ENCODE results near the gene MAP2K7.

MAP2K7 gene

GRCh38 chr19:7867092-7867844, 36.4 kb upstream of the MAP2K7 start:
- DNase-seq: no peak

- peak in 1 of 2 donors; percentile 20 for DNase-seq
Observed at GRCh38 chr19:7868326-7868670, 35.4 kb upstream of the MAP2K7 start.

DNA sequence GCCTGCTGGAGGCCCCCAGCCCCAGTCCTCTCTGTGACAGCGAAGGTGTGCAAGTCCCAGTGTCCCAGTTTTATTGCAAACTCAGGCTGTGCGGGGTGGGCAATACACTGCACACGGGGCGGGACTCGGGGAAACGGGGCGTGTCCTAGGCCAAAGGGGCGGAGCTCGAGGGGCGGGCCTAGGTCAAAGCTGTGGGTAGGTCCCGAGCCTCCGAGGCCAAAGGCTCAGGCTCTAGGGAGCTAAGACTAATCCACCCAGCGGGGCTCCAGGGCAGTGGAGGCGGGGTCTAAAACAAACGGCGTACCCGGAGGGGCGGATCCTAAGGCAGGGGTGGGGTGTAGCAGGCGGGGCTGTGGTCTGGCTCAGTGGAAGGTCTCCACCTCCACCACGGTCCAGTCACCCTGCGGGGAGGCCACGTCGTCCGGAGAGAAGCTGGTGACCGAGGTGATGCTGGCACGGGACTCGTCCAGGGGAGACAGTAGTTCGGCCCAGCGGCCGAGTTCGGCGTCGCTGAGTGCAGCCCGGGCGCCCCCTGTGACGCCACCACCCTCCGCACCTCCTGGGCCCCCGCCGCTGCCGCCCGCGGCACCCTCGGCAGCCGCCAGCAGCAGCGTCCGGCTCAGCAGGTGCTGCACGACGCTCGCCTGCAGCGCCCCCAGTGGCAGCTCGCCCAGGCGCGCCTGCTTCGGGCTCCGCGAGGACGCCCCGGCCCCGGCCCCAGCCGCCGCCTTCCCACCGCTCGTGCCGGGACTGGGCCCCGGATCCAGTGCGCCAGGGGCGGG, 34.8 kb upstream of the MAP2K7 start:
- peak; percentile 87 to 88 for DNase-seq

- peak; percentile 76 to 87 for DNase-seq
Observed at GRCh38 chr19:7869453-7869909, 34.2 kb upstream of the MAP2K7 start.

DNA sequence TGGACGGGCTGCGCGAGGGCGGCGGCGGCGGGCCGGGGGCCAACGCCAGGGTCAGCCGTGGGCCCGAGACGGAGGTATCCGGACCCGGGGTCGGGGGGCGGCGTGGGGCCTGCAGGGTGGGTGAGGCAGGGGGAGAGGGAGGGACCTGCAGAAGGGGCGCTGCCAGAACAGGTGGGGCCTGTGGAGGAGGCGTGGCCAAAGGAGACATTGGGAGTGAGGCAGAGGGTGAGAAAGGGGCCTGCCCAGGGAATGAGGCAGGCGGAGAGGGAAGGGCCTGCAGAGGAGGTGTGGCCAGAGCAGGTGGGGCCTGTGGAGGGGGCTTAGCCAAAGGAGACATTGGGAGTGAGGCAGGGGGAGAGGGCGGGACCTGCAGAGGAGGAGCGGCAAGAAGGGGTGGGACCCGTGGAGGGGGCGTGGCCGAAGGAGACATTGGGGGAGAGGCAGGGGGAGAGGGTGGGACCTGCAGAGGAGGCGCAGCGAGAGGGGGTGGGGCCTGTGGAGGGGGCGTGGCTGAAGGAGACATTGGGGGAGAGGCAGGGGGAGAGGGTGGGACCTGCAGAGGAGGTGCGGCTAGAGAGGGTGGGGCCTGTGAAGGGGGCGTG, 33.7 kb upstream of the MAP2K7 start:
- peak; percentile 65 to 70 for DNase-seq

- DNase-seq: peak; percentile 57 to 67
Observed at GRCh38 chr19:7870571-7871436, 32.9 kb upstream of the MAP2K7 start.

GRCh38 chr19:7871437-7872305, 32.0 kb upstream of the MAP2K7 start:
- peak; percentile 89 to 90 for DNase-seq

DNA sequence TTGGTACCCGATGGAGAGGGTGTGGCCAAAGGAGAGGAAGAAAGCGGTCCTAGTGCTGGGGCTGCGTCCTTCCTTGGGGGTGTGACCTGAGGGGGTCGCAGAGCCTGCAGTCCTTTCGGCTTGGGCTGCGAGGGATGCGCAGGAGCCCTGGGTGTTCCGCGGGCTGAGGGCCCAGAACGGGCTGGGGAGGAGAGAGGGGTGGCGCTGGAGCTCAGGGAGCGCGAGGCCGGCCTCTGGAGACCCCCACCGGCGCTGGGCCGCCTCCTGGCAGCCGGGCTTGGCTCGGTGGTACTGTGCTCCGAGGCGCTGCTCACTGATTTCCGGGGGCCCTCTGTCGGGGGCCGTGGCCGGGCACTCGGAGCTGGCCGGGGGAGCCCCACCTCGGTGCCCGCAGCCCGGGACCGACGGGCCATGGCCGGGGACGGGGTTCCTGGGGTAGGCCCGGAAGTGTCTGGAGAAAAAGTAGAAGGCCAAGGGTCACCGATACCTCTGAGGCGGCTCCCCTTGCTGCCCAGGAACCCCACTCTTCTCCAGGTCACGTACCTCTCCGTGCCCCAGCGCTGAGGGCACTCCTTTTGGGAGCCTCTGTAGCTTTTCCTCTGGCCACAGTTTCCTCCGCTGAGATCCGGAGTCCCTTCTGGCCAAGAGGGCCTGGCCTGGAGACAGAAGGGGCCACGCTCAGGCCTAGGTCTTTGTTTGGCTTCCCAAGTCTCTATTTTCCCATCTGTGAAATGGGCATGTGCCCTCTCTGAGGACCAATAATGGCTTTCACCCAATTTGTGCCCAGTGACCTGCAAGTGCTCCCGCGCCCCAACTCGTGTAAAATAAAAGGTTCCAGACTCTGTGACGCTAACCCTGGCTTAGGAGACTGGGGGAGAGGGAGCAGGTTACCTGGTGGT, 31.1 kb upstream of the MAP2K7 start:
- DNase-seq: no peak

- DNase-seq: no peak
Observed at GRCh38 chr19:7873304-7874075, 30.2 kb upstream of the MAP2K7 start.

DNA sequence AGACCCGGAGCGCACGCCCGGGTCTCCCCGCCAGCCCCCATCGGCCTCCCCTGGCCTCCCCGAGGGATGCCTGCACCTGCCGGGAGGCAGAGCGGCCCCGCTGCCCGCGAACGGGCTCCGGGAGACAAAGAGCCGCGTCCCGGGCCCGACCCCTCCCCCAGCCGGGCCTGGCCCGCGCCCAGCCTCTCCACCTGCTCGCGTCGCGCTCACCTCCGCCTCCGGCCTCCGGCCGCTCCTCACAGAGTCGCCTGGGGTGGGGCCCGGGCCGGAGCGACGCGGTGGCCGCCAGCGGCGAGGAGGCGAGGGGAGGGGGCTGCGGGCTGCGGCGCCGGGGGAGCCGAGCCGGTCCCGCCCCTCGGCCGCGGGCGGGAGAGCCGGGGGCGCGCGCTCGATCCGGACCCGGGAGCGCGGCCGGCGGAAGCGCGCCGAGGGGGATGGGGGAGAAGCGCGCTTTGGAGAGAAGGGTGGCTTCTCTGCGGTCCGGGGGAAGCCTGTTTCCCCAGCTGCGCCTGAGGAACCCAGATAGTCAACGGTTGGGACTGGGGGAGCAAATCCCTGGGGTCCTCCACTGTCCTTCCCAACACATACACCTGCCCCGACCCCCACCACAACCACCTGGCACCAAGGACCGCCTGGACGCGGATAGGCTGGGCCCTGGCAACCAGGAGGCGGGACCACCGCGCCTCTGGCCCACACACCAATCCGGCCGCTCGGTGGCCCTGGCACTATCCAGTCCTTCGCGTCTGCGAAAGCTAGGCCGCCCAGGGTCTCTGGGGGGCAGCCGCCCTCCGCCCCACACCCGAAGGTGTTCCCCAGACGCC, 29.4 kb upstream of the MAP2K7 start, which contains the start of gene PRR36:
TSS of gene PRR36 (minus strand) at position 315 of the 821 bp plus-strand sequence. CDS start 701 bp downstream, outside the sequence.
- no peak for DNase-seq

DNA sequence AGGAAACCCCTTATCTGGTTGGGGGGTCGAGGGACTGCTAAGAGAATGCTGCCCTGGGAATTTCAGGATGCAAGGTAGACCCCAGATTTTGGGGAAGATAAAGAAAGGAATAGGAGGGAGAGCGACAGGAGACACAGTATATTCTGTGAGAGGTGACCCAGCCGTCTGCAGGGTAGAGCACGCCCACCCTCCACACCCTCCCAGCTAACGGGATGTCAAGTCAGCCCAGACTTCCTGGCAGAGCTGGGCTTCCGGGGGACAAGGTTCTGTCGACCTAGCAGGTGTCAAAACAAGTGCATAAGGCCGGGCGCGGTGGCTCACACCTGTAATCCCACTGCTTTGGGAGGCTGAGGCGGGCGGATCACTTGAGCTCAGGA, 28.8 kb upstream of the MAP2K7 start:
- no peak for DNase-seq

DNA sequence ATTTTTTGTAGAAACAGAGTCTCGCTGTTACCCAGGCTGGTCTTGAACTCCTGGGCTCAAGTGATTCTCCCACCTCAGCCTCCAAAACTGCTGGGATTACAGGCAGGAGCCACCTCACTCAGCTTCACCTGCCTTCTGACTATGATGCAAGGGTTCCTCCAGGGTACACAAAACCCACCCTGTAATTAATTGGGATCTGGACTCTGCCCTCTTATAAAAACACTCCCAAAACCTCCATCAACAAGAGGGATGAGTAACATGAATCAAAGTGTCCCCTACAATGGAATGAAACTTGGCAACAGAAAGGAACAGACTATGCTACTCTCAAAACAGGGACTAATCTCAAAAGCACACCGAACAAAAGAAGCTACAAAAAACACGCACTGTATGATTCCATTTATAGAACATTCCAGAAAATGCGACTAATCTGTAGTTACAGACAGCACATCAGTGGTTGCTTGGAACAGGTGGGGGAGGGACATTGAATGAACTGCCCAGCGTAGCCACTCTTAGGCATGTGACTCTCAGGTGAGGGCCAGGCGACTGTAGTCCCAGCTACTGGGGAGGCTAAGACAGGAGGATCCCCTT, 26.3 kb upstream of the MAP2K7 start:
- DNase-seq: no peak

- no peak for DNase-seq
Observed at GRCh38 chr19:7879111-7879807, 24.4 kb upstream of the MAP2K7 start.

- no peak for DNase-seq
Observed at GRCh38 chr19:7879836-7880235, 23.8 kb upstream of the MAP2K7 start.

- no peak for DNase-seq
Observed at GRCh38 chr19:7881910-7882309, 21.8 kb upstream of the MAP2K7 start.

- no peak for DNase-seq
Observed at GRCh38 chr19:7883105-7883504, 20.6 kb upstream of the MAP2K7 start.

DNA sequence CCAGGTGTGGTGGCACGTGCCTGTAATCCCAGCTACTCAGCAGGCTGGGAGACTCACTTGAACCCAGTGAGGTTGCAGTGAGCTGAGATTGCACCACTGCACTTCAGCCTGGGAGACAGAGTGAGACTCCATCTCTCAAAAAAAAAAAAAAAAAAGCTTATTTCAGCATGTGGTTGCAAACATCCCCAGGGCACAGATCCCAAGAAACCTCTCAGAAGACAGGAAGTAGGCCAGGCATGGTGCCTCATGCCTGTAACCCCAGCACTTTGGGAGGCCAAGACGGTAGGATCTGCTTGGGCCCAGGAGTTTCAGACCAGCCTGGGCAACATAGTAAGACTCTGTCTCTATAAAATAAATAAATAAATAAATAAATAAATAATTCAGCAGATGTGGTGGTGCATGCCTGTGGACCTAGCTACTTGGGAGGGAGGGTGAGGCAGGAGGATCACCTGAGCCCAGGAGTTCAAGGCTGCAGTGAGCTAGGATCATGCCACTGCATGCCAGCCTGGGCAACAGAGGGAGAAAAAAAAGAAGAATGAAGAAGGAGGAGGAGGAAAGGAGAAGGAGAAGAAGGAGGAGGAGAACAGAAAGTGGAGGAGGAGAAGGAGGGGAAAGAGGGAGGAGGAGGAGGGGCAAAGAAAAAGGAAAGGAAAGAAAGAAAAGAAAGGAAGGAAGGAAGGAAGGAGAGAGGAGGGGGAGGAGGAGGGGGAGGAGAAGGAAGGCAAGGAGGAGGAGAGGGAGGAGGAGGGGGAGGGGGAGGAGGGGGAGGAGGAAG, 19.7 kb upstream of the MAP2K7 start:
- no peak for DNase-seq
